GM04503 (cell line): ENCODE data around the gene SEC23A.
"Not testable (repeated sequence)": the region's sequence is repeated elsewhere in the genome, so short reads cannot be mapped to it uniquely, and the experiment has no call there.

ENCODE experiments used
- DNase-seq: peaks from one replicate; pipeline ENCODE4 v3.0.0-alpha.2; 2012; ENCODE audit warnings: low read depth

The SEC23A gene

DNA sequence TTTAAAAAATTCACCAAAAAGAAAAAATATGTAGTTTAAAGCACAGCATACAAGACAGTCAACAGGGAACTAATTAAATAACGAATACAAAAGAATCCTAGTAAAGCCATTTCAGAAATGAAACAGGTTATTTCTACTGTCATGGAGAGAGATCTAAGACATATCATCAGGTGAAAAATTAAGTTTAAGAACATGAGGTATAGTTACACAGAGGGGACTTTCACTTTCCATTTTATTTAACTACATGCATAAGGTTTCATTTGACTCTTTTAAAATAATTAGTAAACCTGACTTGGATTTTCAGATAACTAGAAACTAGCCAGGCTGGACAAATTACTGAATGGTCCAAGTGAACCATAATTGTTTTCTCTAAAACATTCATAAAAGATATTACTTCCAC is 11.3 kb downstream of the SEC23A start:
- no peak for DNase-seq

- no peak for DNase-seq
These were observed 12.4 kb downstream of the SEC23A start for GRCh38 chr14:39090548-39091111.

DNA sequence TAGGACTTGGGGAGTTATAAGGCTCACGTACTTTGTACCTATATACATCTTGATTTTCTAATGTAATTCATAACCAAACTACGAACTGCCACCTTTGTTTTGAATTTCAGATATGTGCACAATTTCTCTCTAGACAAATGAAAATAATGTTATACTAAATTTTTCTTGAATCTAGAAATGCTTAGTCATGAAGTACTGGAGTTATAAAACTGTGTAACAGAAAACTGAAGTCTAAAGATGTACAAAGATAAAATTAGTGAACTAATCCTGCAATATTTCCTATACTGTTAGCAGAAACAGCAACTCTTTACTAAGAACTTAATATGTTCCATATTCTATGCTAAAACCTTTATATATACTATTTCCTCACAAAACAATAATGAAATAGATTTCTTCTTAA is 15.5 kb downstream of the SEC23A start:
- DNase-seq = no peak

- no peak for DNase-seq
These were observed 17.1 kb downstream of the SEC23A start for GRCh38 chr14:39085933-39086332.

GRCh38 chr14:39083127-39083526 is 19.9 kb downstream of the SEC23A start:
- no peak for DNase-seq

- DNase-seq = no peak
These were observed 22.1 kb downstream of the SEC23A start for GRCh38 chr14:39080886-39081285.

- DNase-seq = no peak
These were observed 31.9 kb downstream of the SEC23A start for GRCh38 chr14:39071096-39071495.

- DNase-seq = no peak
These were observed 33.1 kb downstream of the SEC23A start for GRCh38 chr14:39069923-39070322.

DNA sequence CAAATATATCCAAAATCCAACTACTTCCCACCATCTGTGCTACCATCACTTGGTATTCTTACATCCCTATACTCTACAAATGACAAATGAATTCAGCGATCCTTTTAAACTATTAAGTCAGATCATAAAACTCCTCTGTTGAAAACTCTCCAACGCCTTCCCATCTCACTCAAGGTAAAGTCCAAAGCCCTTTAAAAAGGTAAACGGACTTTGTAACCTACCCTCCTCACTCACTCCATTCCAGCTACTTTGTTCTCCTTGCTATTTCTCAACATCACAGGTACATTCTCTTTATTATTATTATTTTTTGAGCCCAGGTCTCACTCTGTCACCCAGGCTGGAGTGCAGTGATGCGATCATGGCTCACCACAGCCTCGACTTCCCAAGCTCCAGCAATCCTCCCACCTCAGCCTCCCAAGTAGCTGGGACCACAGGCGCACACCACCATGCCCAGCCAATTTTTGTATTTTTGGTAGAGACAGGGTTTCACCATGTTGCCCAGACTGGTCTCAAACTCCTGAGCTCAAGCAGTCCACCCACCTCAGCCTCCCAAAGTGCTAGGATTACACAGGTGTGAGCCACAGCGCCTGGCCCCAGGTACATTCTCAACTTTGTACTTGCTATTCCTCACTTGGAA is 33.7 kb downstream of the SEC23A start:
- DNase-seq = not testable (repeated sequence)

DNA sequence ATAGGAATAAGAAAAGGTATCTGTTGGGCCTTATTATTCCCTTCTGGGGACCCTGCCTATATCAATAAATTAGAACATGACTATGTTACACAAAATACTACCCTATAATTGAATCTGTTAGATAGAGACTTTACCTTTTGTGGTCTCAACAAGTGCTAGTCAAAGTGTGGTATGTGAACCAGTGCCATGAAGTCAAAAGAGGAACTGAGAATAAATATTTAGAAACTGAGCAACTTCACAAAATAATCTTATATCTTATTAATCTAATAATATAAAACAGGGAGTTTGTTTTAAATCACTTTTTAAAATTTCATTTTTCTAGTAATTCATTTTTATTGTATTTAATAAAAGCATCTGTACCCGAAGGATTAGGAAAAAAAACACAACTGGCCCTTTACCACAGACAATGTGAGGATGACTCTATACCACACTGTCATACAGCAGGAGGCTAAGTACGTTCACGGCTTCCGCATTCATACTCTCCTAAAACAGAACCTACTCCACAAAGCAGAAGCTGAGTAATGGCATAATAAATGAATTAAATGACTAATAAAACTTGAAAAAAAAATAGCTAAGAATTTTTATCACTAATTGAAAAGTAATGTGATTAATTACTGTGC is 42.1 kb downstream of the SEC23A start:
- DNase-seq = no peak

DNA sequence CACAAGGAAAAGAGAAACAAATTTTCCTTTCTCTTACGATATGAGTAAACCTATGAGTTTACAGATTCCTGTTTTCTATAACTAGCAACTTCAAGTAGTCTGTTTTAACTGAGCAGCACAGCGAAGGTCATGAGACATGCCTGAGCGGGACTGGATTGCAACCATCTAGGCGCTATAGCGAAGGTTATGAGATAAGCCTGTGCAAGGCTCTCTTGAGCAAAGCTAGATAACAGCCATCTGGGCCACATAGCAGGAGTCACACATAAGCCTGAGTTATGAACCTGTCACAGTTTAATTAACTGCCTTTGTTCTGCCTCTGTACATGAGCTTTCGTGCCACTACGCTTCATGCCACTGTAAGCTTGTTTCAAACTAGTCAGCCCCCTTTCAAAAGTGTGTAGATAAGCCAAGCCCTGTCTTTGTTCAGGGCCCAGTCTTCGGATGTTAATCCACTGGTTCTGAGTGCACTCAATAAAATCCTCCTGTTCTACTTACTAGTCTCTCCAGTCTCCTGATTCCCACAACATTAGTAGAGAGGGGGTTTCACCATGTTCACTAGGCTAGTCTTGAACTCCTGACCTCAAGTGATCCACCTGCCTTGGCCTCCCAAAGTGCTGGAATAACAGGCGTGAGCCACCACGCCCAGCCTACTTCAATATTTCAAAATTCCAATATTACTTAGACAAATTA is 47.1 kb downstream of the SEC23A start:
- DNase-seq = no peak

DNA sequence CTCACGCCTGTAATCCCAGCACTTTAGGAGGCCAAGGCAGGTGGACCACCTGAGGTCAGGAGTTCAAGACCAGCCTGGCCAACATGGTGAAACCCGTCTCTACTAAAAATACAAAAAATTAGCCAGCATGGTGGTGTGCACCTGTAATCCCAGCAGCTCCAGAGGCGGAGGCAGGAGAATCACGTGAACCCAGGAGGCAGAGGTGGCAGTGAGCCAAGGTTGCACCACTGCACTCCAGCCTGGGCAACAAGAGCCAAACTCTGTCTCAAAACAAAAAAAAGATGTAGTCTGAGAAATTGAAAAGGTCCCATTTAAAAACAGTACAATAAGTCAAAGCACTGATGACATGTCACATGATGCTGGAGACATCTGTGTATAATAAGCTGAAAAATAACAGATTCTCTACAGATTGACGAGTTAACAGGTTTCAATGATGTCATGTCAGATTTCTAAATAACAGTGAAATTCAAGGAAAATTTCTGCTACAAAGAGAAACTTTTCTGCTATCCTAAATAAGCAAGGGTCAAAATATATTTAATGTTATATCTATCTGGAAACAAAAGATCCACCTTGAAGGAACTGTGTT is 50.1 kb downstream of the SEC23A start:
- DNase-seq = not testable (repeated sequence)

DNA sequence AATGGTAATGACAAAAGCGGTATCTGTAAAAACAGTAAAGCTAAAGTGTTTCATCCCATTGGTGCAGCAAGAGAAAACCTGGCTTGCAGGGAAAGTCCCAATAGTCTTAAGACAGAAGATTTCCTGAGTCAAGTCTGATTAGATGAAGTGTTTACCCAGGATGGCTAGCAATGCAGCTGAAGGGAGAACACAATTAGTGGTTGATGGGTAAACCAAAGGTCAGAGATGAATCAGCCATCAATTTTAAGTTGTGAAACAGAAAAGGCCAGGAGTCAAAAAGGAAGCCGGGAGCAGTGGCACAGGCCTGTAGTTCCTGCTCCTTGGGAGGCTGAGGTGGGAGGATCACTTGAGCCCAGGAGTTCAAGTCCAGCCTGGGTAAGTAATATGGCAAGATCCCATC is 52.6 kb downstream of the SEC23A start:
- DNase-seq = peak; percentile 72

DNA sequence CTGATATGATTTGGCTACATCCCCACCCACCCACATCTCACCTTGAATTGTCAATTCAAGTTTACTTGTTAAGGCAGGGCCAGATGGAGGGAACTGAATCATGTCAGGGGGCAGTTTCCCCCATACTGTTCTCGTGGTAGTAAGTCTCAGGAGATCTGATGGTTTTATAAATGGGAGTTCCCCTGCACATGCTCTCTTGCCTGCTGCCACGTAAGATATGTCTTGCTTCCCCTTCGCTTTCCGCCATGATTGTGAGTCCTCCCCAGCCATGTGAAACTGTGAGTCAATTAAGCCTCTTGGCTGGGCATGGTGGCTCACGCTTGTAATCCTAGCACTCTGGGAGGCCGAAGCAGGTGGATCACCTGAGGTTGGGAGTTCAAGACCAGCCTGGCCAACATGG is 57.1 kb downstream of the SEC23A start:
- DNase-seq = not testable (repeated sequence)

GRCh38 chr14:39043352-39043943 is 59.6 kb downstream of the SEC23A start:
- DNase-seq = no peak

- DNase-seq = no peak
These were observed 62.5 kb downstream of the SEC23A start for GRCh38 chr14:39040529-39040928.

- no peak for DNase-seq
These were observed 64.5 kb downstream of the SEC23A start for GRCh38 chr14:39038542-39038941.

DNA sequence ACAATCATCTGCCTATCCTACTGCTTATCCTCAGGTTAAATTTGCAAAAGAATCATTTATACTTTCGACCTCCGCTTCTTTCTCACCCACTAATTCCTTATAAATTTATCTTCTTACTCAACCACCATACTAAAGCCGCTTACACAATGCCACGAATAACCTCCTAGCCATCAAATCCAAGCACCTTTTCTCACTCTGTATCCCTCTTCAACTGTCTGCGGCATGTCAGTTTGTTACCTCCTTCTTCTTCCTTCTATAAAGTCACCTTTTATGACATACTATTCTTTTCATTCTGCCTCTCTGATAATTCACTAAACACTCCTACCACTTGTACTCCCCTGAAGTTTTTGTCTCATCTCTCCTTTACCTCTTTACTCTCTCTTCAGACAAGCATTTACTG is 66.3 kb downstream of the SEC23A start:
- no peak for DNase-seq

DNA sequence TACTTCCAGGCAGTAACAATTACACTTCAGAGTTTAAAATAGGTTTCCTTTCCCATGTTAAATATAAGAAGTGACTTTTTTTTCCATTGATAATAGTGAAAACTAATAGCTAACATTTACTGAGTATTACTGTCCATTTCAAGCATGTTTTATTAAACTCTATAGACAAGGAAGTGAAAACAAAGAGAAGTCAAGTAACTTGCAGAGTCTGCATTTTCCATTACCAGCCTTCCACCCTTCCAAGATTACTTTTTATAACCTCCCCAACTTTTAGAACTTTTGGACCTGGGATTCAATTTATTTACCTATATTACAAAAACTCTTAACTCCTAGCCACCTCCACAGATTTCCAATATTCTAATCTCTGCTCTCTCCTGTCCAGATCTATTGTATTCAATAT is 67.7 kb downstream of the SEC23A start:
- DNase-seq = no peak

DNA sequence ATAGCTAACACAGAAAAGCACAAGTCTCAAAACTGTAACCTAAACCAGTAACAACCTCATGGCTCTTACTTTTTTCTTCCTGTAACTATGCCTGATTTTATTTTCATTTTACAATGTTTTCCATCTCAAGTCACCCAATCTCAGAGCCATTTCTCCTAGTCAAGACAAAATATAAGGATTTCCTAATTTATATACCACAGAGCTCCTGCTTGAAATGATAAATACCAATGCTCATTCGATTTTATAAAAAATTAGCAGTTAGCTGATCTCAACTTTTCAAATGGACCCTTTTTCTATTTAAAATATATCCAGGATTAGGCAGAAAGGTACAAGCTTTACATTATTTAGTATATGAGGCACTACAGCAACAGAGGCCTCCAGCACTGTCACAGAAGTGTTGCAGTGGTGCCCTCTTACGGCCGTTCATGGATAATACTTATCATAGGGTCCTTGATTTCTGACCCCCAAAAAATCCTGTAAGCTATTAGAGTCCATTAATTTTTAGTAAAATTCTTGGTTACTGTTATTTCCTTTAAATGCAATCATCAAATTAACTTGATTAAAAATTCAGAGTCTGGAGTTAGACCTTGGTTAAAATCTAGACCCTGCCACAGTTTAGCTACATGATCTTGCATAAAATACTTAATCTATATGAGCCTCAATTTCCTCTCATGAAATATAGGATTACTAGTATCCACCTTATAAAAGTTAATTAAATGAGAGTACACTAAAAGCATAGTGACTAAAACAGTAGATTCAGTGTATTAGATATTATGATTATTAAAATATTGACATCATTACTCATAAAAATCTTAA is 68.3 kb downstream of the SEC23A start:
- DNase-seq = no peak

GRCh38 chr14:39033371-39033770 is 69.7 kb downstream of the SEC23A start:
- no peak for DNase-seq

GRCh38 chr14:39030209-39030608 is 72.8 kb downstream of the SEC23A start:
- no peak for DNase-seq
